GM12878 (cell line): ENCODE data around the gene SPI1. TPM values are rescaled to one million over a fixed set of nuclear protein-coding genes. Genes with fewer than 3 reads are reported as not detected.

Source experiments
- ATAC-seq: fragments of 200-7000 bp; cut with Tn5 transposase; 3 replicates; pipeline ENCODE4 v1.9.1; 2020; ENCODE audit warnings: mild to moderate bottlenecking, moderate library complexity
- BruUV-seq: library from RNA; stranded (reverse); fragments of 400-500 nt; replicated peaks from 2 replicates; lab custom pipeline; 2021; lab: Mats Ljungman, UMichigan
- CTCF ChIA-PET: fragments of 300-600 bp; sonication (Branson Sonifier 250); formaldehyde crosslinking; extraction: SDS; loops from one replicate; lab custom pipeline; 2021; ENCODE audit warnings: inconsistent platforms; lab: Yijun Ruan, JAX
- POLR2A ChIA-PET: fragments of 350-600 bp; formaldehyde crosslinking; extraction: SDS; loops from one replicate; lab custom pipeline; 2021; ENCODE audit warnings: inconsistent platforms; lab: Charles Lee
- RAD21 ChIA-PET: fragments of 300-600 bp; sonication (Branson Sonifier 250); formaldehyde crosslinking; loops from one replicate; lab custom pipeline; 2023; ENCODE audit warnings: antibody characterized with exemption; ENCODE audit not compliant: unreplicated experiment; lab: Charles Lee
- SMC1A ChIA-PET: fragments of 300-600 bp; sonication (Branson Sonifier 250); formaldehyde crosslinking; loops from one replicate; lab custom pipeline; 2023; ENCODE audit not compliant: unreplicated experiment, uncharacterized antibody; lab: Charles Lee
- DNase-seq: peaks from one replicate; pipeline ENCODE4 v3.0.0-alpha.2; 2011; ENCODE audit warnings: low read depth, low spot score
- FAIRE-seq: peaks from 3 replicates; lab custom pipeline; 2011; peaks lifted over from hg19 to GRCh38; lab: Jason Lieb, UNC
- H2AFZ ChIP-seq: 2 replicates; pipeline ENCODE4 v1.6.0; 2011; ENCODE audit warnings: low read depth, low read length, control low read depth; ENCODE audit not compliant: control insufficient read depth
- H3K27ac ChIP-seq: 2 replicates; pipeline ENCODE4 v1.5.1; 2011; ENCODE audit warnings: control low read depth; ENCODE audit not compliant: control insufficient read depth, insufficient read depth
- H3K27me3 ChIP-seq, 2 experiments: replicated peaks in 1 of 2; 2 replicates each; pipeline versions ENCODE4 v1.6.0 to v1.6.1; 2011; ENCODE audit warnings: low read length in 1 of 2; ENCODE audit not compliant: control insufficient read depth in 2 of 2, insufficient read depth in 2 of 2
- H3K36me3 ChIP-seq, 2 experiments: 2 replicates each; pipeline ENCODE4 v1.5.1; 2011; ENCODE audit warnings: low read length in 1 of 2; ENCODE audit not compliant: control insufficient read depth in 2 of 2, insufficient read depth in 2 of 2
- H3K4me1 ChIP-seq: 2 replicates; pipeline ENCODE4 v1.6.1; 2011; ENCODE audit warnings: mild to moderate bottlenecking, low read length, moderate library complexity, mixed read lengths; ENCODE audit not compliant: control insufficient read depth, insufficient read depth
- H3K4me2 ChIP-seq: 2 replicates; pipeline ENCODE4 v1.6.0; 2011; ENCODE audit warnings: control low read depth; ENCODE audit not compliant: control insufficient read depth, insufficient read depth
- H3K4me3 ChIP-seq: fragments of 200-600 bp; sonication (generic); 2 replicates; pipeline ENCODE4 v1.5.1; 2016
- H3K79me2 ChIP-seq: 2 replicates; pipeline ENCODE4 v1.6.0; 2011; ENCODE audit warnings: low read length; ENCODE audit not compliant: control insufficient read depth, insufficient read depth
- H3K9ac ChIP-seq: 2 replicates; pipeline ENCODE4 v1.8.0; 2011; ENCODE audit warnings: low read length, control low read depth, mixed read lengths; ENCODE audit not compliant: control insufficient read depth, insufficient read depth
- H3K9me3 ChIP-seq: replicated peaks from 3 replicates; pipeline ENCODE4 v1.5.1; 2011; ENCODE audit warnings: mild to moderate bottlenecking, low read length; ENCODE audit not compliant: control insufficient read depth, insufficient read depth
- H4K20me1 ChIP-seq: 2 replicates; pipeline ENCODE4 v1.6.0; 2011; ENCODE audit not compliant: control insufficient read depth, insufficient read depth
- EED ChIP-seq: sonication (generic); IDR thresholded peaks from 2 replicates; pipeline ENCODE4 v1.6.1; 2016; ENCODE audit warnings: antibody characterized with exemption, low read depth
- MTA3 ChIP-seq: IDR thresholded peaks from 2 replicates; pipeline ENCODE4 v1.6.1; 2012; ENCODE audit warnings: low read length, inconsistent platforms, borderline replicate concordance
- POLR2AphosphoS5 ChIP-seq: IDR thresholded peaks from 2 replicates; pipeline ENCODE4 v1.6.1; 2011; ENCODE audit warnings: mild to moderate bottlenecking, low read length, inconsistent platforms
- SREBF2 ChIP-seq: IDR thresholded peaks from 2 replicates; pipeline ENCODE4 v1.6.1; 2012; ENCODE audit warnings: mild to moderate bottlenecking, low read length
- WRNIP1 ChIP-seq: IDR thresholded peaks from 2 replicates; pipeline ENCODE4 v1.6.1; 2011; ENCODE audit warnings: low read depth, low read length, improper control_type of control experiment, borderline replicate concordance
- ZBTB40 ChIP-seq: fragments of 450-650 bp; IDR thresholded peaks from 2 replicates; pipeline ENCODE4 v1.6.1; 2016; ENCODE audit warnings: mild to moderate bottlenecking, moderate library complexity, borderline replicate concordance
- ZNF24 ChIP-seq: fragments of 450-650 bp; IDR thresholded peaks from 2 replicates; pipeline ENCODE4 v1.6.1; 2017; ENCODE audit warnings: antibody characterized with exemption, mild to moderate bottlenecking
- in situ Hi-C: fragments of 300-500 bp; cut with MboI; formaldehyde crosslinking; loops from 9 replicates; pipeline ENCODE4 v1.14.3; 2018; ENCODE audit warnings: mixed read lengths
- intact Hi-C: fragments of 100-400 bp; cut with micrococcal nuclease; formaldehyde crosslinking; loops from one replicate; pipeline ENCODE4 v1.14.2; 2022; ENCODE audit not compliant: unreplicated experiment
- polyA plus RNA-seq, 11 experiments: library from polyadenylated mRNA; depleted of rRNA in 4 of 11; unstranded in 6 of 11; stranded (reverse) in 5 of 11; fragments of >200 nt; fragmentation: Nextera tagmentation in 4 of 11; fragmentation: Illumina TruSeq in 1 of 11; extraction: Ambion mirVana in 4 of 11; extraction: Trizol in 1 of 11; gene quantifications; 1 replicate in 1 of 11; 2 replicates in 10 of 11; pipeline versions ENCODE4 v1.2.1 to v1.2.3, GENCODE V29; 2011 to 2016; ENCODE audit warnings: inconsistent platforms in 2 of 11, missing spikeins in 2 of 11, low read depth in 1 of 11
- total RNA-seq, 4 experiments: library from RNA; depleted of rRNA in 3 of 4; stranded (reverse); fragments of >200 nt in 3 of 4; fragmentation: Illumina TruSeq in 1 of 4; extraction: Trizol in 1 of 4; gene quantifications; 2 replicates each; pipeline versions ENCODE4 v1.2.1 to v1.2.3, GENCODE V29; 2013 to 2021

Gene SPI1
- total and polyA plus RNA-seq, 10 of the 15 experiments (the other 5 are each of a cell fraction or from before 2014, with no cell fraction given): 0.05 to 31.1 (median 9.7) TPM

GRCh38 chr11:47378836-47379170, 456 bp upstream of the SPI1 start:
- peak overlapping the region; percentile 71 for H2AFZ ChIP-seq
- FAIRE-seq: no peak
- POLR2A ChIA-PET: interaction anchor here (0.8 to 5.0 kb wide), 6 partner anchors 12 to 785 kb away, joined by 3 to 94 read pairs (median 5); no protein-coding TSS in a partner anchor

More at GRCh38 chr11:47378836-47379170, 456 bp upstream of the SPI1 start:
- peak overlapping the region; percentile 85 for H3K9ac ChIP-seq
- peaks cover 38% of the 10 kb centered on the region for H3K79me2 ChIP-seq
- H3K27me3 ChIP-seq: no peaks in the 10 kb centered on the region
- peaks cover 2 to 3% of the 10 kb centered on the region in 2 experiments; a peak in 3 of 4 replicates for H3K36me3 ChIP-seq
- SMC1A ChIA-PET: interaction anchor here (1.2 to 3.7 kb wide), 4 partner anchors 10 to 28 kb away, joined by 4 to 36 read pairs (median 13); no protein-coding TSS in a partner anchor
- H3K4me3 ChIP-seq: peak overlapping the region; percentile 80; the same call in 1 of the 2 replicates
- TF ChIP-seq SREBF2: no peak
- TF ChIP-seq EED: peak; percentile 23; the same call in 1 of the 2 replicates
- no peak for TF ChIP-seq MTA3
- TF ChIP-seq POLR2AphosphoS5: peak; percentile 21; the same call in 1 of the 2 replicates
- TF ChIP-seq ZNF24: no peak
- TF ChIP-seq WRNIP1: 0 out of 2 replicates have a peak, but pooled peaks have one; percentile 3
- TF ChIP-seq ZBTB40: 0 out of 2 replicates have a peak, but pooled peaks have one; percentile 17
- TSS peak; percentile 96 for BruUV-seq
- H3K4me1 ChIP-seq: peaks cover 21% of the 10 kb centered on the region
- intact Hi-C loops (loop anchor here (1.0 to 10.0 kb wide), 4 partner anchors 29 to 476 kb away; partner anchors contain the start of genes FNBP4 and SLC39A13), in situ Hi-C loops (no loop called here)
- RAD21 ChIA-PET: interaction anchor here (0.9 to 3.4 kb wide), 6 partner anchors 9 to 31 kb away, joined by 3 to 31 read pairs (median 5); no protein-coding TSS in a partner anchor
- no peaks in the 10 kb centered on the region for H3K9me3 ChIP-seq
- peak overlapping the region; percentile 89 for H3K4me2 ChIP-seq
- CTCF ChIA-PET: interaction anchor here (0.6 to 4.1 kb wide), 7 partner anchors 9 to 991 kb away, joined by 3 to 20 read pairs (median 7); partner anchors contain the start of gene SLC39A13
- no peaks in the 10 kb centered on the region for H4K20me1 ChIP-seq
- peak overlapping the region; percentile 93 for H3K27ac ChIP-seq
- ATAC-seq (peak; percentile 2; the same call in 2 of the 3 replicates), DNase-seq (no peak)
